NCI-H446 treated with DMSO at 0.1 percent for 48 hours (cell line): Measurements from ENCODE around the gene TMEM164.
A peak's percentile ranks its signal among the peaks of the same experiment; 100 is the strongest.

Experiments used
- DNase-seq: peaks from one replicate; lab custom pipeline; 2025; lab: John Stamatoyannopoulos, UW

TMEM164 gene

DNA sequence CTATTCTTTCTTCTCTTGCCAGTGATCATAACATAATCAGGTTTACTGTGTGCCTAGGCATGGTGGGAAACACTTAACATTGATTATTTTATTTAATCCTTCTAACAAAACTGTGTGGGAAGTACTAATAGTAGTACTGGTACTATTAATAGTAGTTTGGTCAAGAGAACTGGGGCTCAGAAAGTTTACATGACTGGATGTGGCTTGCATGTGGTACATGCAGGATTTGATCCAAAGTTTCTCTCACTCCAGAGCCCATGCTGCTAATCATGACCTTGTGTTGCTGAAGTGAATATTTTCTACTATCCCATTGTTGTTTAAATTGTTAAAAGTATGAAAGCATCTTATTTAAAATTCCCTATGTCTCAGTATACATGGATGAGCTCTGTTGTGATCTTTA, 78.4 kb downstream of the TMEM164 start:
- DNase-seq, result no peak

DNA sequence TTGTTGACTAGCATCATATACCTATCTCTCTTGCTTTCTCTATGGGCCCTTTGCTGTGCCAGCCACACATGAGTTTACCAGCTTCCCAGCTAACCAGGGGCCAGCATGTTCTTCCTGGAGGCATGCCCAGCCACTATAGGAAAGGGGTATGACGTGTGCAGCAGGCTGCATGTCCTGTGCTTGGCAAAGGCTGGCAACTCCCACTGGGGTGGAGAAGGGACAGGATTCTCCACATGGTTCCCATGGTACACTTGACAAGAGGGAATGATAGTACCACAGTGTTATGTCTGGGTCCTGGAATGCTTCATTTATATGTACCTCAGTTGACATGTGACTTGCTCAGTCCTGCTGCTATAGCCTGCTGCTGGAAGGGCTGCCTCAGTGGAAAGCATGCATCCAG, 78.8 kb downstream of the TMEM164 start:
- peak; percentile 76 for DNase-seq

DNA sequence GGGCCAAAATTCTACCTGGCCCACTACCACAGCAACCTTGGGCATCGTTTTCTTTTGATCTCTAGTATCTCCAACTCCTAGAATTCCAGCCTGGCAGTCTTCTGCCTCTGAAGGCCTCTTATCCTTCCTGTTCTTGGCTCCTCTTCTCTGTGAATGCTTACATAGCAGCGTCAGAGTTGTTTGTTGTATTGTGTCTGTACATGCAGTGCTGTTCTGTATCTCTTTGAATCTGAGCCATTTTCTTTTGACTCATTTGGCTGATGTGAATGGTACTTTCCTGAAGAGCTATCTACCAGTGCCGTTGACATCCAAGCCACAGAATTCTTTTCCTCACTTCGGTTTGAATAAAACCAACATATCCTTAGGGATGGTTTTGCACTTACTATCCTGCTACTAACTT, 79.2 kb downstream of the TMEM164 start:
- DNase-seq, result peak; percentile 21

DNA sequence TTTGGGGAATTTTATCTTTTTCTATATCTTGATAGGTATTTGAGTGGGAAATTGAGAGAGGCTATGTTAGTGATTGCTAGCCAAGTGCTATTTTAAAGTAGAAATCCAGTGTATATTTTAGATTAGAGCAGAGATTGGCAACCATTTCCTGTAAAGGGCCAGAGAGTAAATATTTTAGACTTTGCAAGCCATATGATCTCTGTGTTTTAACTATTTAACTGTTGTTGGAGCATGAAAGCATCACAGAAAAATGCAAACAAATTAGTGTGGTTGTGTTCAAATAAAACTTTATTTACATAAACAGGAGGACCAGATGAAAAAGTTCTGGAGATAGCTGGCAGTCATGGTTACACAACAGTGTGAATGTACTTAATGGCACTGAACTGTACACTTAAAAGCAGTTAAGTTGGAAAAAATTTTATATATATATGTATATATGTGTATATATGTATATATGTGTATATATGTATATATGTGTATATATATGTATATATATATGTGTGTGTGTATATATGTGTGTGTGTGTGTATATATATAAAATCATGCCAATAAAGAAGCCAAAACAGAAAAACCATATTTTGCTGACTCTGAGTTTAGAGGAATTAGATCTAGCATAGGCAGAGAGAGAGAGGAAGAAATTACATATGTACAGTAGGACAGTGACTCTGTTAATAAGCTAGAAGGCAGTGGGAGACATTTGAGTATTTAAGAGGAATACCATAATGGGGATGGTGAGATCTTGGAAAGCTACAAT, 83.4 kb downstream of the TMEM164 start:
- DNase-seq, result no peak

DNA sequence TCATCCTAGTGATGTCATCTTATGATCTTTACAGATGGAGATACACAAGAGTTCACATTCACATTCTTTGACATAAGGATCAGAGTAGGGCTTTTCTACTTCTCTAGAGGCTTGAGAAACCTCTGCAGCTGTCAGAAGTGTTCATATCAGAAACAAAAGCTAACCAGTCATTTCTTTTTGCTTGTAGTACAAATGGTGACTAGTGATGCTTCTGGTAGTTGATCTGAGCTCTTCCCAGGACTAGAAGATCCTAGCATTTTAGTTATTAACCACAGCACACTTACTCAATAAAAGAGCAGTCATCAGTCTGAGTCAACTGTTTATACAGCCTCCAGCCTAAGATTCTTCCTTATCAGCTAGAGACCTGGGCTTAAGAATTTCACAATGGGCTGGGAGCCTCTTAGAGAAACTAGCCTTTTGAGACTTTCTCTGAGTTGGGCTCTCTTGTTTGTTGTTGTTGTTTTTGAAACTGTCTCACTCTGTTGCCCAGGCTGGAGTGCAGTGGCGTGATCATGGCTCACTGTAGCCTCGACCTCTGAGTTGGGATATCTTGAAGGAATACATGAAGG, 84.1 kb downstream of the TMEM164 start:
- no peak for DNase-seq

DNA sequence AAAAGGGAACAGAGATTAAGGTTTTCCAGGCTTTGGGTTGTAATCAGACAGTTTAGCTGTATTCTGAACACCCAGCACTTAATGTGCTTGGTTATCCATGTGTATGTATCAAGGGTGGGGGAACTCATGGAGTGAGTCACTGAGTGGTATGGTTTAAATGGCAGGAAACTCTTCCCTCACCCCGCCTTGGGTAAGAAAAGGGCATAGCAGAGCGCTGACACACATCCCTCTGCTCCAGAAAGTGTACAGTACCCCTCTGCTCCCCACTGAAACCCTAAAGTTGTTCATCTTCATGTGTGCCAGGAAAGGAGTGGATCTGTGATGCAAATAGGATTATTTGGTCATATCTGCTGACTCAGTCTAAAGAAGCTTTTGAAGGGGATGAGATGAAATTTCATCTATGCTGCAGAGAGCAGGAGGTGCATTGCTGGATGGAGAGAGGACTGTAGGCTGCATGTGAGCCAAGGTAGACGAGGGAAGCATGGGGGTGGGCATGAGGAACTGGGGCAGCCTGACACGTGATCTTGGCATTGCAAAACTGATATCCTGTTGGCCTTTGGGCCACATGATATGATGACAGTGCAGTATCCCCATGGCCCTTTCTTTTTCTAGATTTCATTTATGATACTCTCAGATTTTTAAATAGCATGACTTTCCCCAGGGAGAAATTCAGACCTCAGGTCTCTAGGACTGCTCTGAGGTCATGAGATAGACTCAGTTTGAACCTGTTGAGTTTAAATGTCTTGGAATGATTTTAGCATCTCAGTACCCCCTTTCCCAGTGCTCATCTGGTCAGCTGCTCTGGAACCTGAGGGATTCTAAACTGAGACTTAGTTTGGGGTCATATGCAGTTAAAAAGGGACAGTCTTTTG, 84.8 kb downstream of the TMEM164 start:
- no peak for DNase-seq

DNA sequence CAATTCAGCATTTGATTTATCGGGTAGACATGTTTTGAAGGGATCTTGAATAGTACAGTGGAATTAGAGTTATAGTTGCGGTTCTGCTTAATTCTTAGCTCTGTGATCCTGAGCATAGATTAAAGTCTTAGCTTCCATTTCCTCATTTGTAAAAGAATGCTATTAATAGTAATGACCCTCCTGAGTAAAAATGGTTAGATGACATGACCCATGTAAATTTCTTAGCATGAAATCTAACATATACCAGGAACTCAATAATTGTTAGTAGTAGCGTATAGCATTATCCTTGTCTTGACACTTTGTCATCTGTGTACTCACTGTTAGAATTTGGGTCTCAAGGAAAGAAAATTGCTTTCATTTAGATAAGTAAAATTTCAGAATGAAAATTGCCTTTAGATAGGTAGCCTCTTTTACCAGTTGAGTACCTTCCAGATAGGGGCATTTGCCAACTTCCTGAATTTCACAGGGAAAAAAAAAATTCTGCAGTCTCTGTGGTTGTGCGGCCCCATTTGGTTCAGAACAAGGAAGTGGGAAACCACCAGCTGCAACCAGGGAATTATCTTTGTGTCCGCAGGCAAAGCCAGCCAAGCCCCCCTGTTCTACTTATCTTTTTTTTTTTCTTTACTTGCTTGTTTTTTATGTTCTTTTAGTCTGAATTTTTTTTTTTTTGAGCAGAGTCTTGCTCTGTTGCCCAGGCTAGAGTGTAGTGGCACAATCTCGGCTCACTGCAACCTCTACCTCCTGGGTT, 86.9 kb downstream of the TMEM164 start:
- DNase-seq, result no peak

DNA sequence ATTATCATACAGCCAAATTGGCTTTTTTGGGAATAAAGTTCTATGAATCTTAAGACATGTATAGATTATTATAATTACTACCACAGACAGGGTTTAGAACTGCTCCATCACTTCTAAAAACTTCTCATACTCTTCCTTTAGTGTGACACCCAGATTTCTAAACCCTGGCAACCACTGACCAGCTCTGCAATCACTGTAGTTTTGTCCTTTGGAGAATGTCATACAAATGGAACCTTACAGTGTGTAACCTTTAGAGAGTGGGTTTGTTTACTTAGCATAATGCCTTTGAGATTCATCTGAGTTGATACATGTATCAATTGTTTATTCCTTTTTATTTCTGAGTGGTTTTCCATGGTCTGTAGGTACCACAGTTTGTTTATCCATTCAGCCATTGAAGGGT, 95.0 kb downstream of the TMEM164 start:
- no peak for DNase-seq

DNA sequence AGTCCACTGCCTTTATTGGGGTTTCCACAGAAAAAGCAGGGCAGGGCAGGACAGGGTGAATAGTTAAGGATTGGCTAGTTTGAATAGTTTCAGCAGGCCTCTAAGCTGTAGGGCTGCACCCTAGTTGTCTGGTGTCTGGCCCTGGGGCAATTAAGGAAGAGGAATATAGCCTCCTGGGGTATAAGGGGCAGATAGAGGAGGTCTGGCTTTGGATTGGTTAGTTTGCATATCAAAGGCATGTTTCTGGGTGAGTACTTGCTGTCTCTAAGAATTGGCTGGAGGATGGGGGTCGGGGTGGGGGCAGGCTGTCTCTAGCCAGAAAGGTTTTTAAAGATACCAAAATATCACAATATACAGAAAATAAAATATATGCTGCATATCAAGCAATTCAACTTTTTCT, 100.4 kb downstream of the TMEM164 start:
- DNase-seq, result no peak

DNA sequence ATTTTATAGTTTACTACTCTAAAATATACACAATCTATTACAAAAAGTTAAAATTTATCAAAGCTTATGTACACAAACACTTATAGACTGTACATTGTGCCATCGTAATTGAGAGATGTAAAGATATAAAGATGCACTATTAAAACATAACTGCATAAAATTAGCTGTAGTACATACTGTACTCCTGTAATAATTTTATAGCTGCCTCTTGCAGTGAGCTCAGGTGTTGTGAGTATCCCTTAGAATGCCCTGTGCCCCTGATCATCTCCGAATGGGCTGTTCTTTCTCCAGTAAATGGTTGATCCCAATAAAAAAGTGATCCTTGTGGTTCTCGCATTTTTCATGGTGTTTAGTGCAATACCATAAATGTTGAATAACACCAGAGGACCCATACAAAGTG, 101.2 kb downstream of the TMEM164 start:
- DNase-seq, result no peak

DNA sequence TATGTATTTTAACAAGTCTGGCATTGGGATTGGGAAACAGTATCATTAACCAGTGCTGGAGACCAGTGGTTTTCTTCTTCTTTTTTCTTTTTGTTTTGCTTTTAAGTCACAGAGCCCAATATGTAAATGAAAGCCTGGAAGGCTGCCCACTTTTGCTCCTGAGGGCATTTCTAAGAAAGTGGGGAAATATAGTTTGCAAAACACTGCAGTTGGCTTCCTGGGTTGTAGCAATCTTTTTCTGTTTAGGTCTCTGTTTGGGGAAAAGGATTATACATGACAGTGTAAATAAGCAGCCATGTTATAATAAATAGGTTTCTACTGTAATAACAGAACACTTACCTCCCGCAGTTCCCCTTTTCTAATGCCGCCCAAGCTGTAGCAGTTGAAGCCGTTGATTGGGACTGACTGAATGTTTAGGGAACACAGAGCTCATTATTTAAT, 105.5 kb downstream of the TMEM164 start:
- no peak for DNase-seq

DNA sequence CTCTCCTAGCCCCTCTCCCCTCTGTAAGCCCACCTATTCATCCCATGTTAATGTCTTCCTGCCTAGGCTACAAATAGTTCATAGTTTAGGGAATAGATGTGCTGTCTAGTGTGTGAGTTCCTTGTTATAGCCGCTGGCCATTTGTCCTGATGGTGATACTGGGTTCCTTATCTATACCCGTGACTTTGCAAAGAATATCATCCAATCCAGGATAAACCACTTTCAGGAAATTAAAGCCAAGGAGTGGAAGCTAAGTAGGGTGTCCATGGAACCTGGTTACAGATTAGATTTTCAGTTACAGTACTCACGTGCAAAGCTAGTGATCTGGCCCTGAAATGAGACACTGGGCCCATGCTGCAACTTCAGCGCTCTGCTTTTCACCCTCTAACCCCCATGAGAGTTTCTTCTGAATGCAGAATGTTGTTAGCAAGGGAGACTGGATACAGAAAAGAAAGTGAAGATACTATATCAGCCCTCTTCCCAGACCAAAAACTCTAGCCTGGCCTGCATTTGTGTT, 111.4 kb downstream of the TMEM164 start:
- no peak for DNase-seq

DNA sequence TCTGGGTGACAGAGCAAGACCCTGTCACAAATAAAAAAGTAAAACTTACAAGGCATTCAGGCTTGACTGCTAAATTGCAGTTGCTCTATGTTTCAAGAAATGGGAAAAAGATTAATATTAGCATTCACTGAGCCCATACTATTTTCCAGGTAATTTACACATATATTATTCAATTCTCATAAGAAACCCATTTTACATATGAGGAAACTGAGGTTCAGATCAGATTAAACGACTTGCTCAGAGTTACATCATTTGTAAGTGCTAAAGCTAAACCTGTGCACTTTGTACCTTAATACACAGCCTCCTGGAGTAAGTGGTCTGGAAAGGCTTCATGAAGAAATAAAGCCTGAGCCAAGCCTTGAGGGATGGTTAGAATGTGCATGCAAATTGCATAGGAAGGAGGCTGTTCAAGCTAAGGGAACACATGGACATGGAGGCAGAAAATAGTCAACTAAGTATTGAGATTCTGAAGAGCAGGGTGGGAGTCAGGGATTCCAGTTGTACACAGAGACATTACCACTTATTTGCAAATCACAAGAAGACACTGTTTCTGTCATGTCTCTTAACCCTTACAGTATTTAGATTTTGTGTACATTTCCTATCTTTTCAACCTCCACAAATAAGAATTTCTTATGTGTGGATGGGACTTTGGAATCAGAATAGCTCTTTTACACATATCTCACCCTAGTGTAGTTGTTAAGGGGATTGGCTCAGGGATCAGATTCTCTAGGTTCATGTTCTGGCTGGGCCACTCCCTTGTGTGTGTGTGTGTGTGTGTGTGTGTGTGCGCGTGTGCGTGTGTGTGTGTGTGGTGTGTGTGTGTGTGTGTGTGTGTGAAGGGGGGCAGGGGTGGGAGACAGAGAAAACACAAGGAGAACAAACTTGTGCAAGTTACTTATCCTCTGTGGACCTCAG, 113.4 kb downstream of the TMEM164 start:
- DNase-seq, result no peak

DNA sequence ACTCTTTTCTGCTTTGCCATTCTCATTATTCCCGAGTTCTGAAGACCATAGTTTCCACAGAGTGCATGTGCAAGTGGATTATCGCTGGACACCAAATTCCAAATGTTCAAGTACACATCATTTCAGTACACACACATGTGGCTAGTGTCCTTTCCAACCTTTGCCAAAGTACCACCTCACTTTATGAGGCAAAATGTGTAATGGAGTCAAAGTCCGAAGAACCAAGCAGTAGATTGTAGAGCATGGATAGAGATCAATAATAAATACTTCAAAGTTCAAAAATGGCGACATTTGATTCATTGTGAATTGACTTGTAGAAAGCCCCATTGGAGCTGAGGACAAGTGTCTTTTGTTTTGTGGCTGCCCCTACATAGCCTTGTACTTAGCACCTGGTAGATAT, 115.6 kb downstream of the TMEM164 start:
- DNase-seq, result no peak

DNA sequence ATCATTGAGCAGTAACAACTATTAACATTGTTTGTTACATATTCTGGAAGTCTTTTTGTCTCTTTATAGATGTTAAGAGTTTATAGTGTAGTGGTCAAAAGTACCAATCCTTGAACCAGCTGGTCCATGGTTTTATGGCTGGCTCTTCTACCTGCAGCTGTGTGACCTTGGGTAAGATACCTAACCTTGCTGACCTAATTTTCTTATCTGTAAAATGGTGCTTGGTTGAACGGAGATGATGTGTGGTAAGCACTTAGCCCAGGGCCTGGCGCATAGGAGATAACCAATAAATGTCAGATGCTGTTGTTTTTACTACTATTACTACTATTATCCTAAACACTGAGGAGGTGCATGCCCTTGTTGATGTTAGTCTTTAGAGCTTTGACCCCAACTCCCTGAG, 116.6 kb downstream of the TMEM164 start:
- DNase-seq, result no peak

DNA sequence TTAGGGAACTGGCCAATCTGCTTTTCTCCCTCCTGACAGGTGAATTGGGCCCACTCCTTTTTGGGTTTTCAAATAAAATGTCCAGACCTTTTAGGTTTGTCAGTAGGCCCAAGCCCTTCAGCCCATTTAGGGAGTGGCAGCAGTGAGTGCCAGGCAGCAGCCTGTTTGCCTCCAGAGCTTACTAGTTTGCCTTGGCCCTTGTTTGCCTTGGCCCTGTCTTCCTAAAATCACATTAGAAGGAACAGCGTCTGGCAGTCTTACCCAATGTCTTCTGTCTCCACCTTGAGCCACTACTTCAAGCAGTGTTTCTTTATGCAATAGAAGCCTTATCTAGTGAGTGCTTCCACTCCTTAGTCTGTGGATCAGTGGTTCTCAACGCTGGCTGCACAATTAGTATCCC, 117.1 kb downstream of the TMEM164 start:
- DNase-seq, result no peak

DNA sequence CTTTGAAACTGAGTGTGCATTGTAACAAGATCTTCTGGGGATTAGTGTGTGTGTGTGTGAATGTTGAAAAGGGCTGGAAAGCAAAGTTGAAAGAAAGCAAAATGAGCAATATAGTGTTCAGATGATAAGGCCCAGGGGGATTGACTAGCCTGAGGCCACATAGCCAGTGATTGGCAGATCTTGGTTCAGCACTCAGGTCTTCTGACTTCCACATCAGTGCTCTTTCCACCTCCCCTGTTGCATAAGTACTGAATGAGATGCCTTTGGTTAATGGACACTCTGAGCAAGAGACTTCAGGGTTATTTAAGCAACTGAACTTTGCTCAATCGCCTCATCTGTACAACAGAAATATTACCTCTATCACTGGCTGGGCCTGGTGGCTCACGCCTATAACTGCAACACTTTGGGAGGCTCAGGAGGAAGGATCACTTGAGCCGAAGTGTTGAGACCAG, 120.4 kb downstream of the TMEM164 start:
- no peak for DNase-seq

DNA sequence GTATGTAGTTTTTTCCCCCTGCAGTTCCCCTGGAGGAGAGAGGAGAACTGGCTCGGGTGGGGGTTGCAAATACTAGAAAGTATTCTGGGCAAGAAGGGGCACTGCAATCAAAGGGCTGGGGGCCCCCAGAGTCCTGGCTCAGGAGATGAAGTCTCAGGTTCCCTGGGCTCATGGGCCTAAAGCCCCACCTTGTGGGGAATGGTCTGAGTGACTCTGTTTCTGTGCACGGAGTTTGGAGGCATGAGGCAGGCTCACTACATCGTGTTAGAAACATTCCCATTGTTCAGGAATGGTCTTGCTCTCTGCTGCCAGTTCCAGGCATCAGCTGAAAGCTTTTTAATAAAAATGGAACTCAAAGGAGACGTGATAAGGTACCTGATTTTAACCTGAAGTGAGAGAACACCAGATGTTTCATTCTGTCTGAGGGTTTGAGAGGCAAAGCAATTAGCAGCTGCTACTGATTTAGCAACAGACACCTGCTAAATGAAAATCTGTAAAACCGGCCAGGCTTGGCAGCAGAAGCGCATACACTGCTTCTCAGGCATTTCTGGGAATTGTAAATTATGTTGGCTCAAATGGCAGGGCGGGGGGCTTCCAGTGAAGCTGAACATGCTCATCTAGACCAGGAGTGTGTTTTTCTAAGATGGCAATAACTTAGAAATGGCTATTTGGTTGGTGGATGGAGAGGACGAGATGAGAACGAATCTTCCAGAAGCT, 122.7 kb downstream of the TMEM164 start:
- no peak for DNase-seq

DNA sequence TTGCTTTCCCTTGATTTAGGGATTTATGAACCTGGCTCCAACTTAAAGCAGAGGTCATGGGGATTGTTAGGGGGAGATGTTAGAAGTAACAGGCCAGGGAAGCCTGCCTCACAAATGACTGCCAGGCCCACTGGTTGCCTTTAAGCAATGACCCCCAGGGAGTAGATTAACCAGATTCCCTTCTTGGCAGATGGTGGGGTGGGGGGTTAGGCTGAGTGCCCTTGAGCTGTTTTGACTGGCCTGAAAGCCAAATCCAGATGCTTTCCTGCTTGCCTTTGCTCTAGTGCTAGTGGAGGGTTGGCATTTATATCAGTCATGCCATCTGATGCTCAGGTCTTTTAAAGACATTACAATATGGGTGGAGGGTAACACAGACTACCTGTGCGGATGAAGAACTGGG, 128.1 kb downstream of the TMEM164 start:
- DNase-seq, result no peak

DNA sequence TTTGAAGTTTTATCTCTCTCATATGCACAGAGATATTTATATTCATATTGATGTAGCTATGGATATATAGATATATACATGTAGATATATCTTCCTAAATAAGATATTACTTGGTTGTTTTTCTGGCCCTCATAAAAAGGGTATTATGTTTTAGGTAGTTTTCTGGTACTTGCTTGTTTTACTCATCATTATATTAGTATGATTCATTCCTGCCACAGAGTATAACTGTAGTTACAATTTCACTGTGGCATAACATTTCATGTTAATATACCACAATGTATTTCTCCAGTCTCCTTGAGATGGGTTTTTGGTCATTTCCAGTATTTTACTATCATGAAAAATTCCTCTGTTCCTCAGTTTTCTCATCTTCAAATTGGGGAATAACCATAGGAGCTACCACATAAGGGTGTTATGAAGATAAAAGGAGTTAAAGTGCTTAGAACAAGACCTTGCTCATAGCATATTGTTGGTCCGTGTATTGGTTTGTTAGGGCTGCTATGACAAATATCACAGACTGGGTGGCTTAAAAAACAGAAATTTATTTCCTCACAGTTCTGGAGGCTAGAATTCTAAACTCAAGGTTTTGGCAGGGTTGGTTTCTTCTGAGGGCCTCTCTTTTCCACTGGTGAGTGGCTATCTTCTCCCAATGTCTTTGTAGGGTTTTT, 129.7 kb downstream of the TMEM164 start:
- no peak for DNase-seq
